B cell (primary cell): ENCODE results near the gene FMN1. TPM values are rescaled to one million over a fixed set of nuclear protein-coding genes. Genes with fewer than 3 reads are reported as not detected.

Experiments
- ATAC-seq: fragments of 200-7000 bp; cut with Tn5 transposase; one replicate; pipeline ENCODE4 v1.10.0; 2021; ENCODE audit warnings: low read depth, mild to moderate bottlenecking, moderate number of reproducible peaks, moderate library complexity
- CTCF ChIA-PET: fragments of 350-600 bp; sonication (Branson Sonifier 250); formaldehyde crosslinking; loops from one replicate; lab custom pipeline; 2021; ENCODE audit warnings: antibody characterized with exemption, inconsistent platforms; lab: Charles Lee
- POLR2A ChIA-PET: fragments of 350-600 bp; sonication (Branson Sonifier 250); formaldehyde crosslinking; loops from one replicate; lab custom pipeline; 2021; ENCODE audit warnings: antibody characterized with exemption; lab: Charles Lee
- DNase-seq: peaks from one replicate; pipeline ENCODE4 v3.0.0; 2013
- H2AFZ ChIP-seq: 2 replicates; pipeline ENCODE4 v1.6.1; 2012; ENCODE audit warnings: mild to moderate bottlenecking, low read depth, low read length; ENCODE audit not compliant: insufficient read depth, poor library complexity, severe bottlenecking
- H3K27ac ChIP-seq, 2 donors: 1 replicate in 1 of 2; 2 replicates in 1 of 2; pipeline ENCODE4 v1.5.1; 2012 to 2013; ENCODE audit warnings: low read length in 2 of 2, mild to moderate bottlenecking in 2 of 2, moderate library complexity in 1 of 2
- H3K27me3 ChIP-seq, 4 experiments: fragments of 200-600 bp in 1 of 4; sonication (generic) in 1 of 4; replicated peaks in 1 of 4; 1 replicate in 2 of 4; 2 replicates in 2 of 4; pipeline versions ENCODE4 v1.6.1 to v1.7.0; 2013 to 2016; ENCODE audit warnings: low read length in 3 of 4, mild to moderate bottlenecking in 2 of 4, mixed read lengths in 1 of 4, moderate library complexity in 1 of 4; ENCODE audit not compliant: insufficient read depth in 4 of 4, control insufficient read depth in 3 of 4; ENCODE audit errors: control extremely low read depth in 1 of 4
- H3K36me3 ChIP-seq, 2 experiments: replicated peaks in 1 of 2; 1 replicate in 1 of 2; 2 replicates in 1 of 2; pipeline versions ENCODE4 v1.6.1 to v1.7.1; 2013; ENCODE audit warnings: low read length in 1 of 2; ENCODE audit not compliant: insufficient read depth in 2 of 2, control insufficient read depth in 1 of 2; ENCODE audit errors: control extremely low read depth in 1 of 2, extremely low read depth in 1 of 2
- H3K4me1 ChIP-seq, 2 donors: fragments of 200-600 bp in 1 of 2; sonication (generic) in 1 of 2; 1 replicate in 1 of 2; 2 replicates in 1 of 2; pipeline versions ENCODE4 v1.5.1 to v1.6.1; 2013 to 2017; ENCODE audit warnings: low read length in 2 of 2; ENCODE audit not compliant: control insufficient read depth in 2 of 2, insufficient read depth in 2 of 2
- H3K4me2 ChIP-seq: replicated peaks from 2 replicates; pipeline ENCODE3; 2012; ENCODE audit warnings: mild to moderate bottlenecking, low read depth, low read length; ENCODE audit not compliant: poor library complexity, severe bottlenecking
- H3K4me3 ChIP-seq, 5 experiments: fragments of 200-600 bp in 1 of 5; sonication (generic) in 1 of 5; 1 replicate in 3 of 5; 2 replicates in 2 of 5; pipeline versions ENCODE4 v1.5.1 to v1.7.0; 2011 to 2016; ENCODE audit warnings: low read length in 4 of 5, mild to moderate bottlenecking in 4 of 5, low read depth in 2 of 5, control low read depth in 1 of 5, moderate library complexity in 1 of 5; ENCODE audit not compliant: insufficient read depth in 1 of 5; ENCODE audit errors: control extremely low read depth in 1 of 5, extremely low read depth in 1 of 5
- H3K79me2 ChIP-seq: fragments of 200-600 bp; sonication (generic); one replicate; pipeline ENCODE4 v1.6.0; 2016; ENCODE audit warnings: low read length; ENCODE audit not compliant: control insufficient read depth, insufficient read depth
- H3K9ac ChIP-seq: fragments of 200-600 bp; sonication (generic); 2 replicates; pipeline ENCODE4 v1.6.1; 2017; ENCODE audit warnings: mild to moderate bottlenecking, low read length, moderate library complexity
- H3K9me3 ChIP-seq, 3 donors: one replicate each; pipeline versions ENCODE4 v1.6.1 to v1.7.1; 2013; ENCODE audit warnings: low read length in 2 of 3; ENCODE audit not compliant: control insufficient read depth in 2 of 3, insufficient read depth in 1 of 3; ENCODE audit errors: control extremely low read depth in 1 of 3
- H4K20me1 ChIP-seq: 2 replicates; pipeline ENCODE4 v1.6.0; 2012; ENCODE audit warnings: mild to moderate bottlenecking, low read length; ENCODE audit not compliant: insufficient read depth, control insufficient read depth, poor library complexity, severe bottlenecking
- H3K27ac Mint-ChIP-seq: one replicate; pipeline ENCODE4 v1.8.0; 2021; ENCODE audit warnings: mixed read lengths
- H3K27me3 Mint-ChIP-seq: one replicate; pipeline ENCODE4 v1.8.0; 2021; ENCODE audit warnings: mixed read lengths
- H3K4me1 Mint-ChIP-seq: one replicate; pipeline ENCODE4 v1.8.0; 2021; ENCODE audit warnings: mixed read lengths
- H3K4me3 Mint-ChIP-seq: one replicate; pipeline ENCODE4 v1.8.0; 2021; ENCODE audit warnings: mixed read lengths
- H3K9me3 Mint-ChIP-seq: one replicate; pipeline ENCODE4 v1.8.0; 2022; ENCODE audit warnings: mixed read lengths; ENCODE audit not compliant: insufficient read depth
- CTCF ChIP-seq: fragments of 200-600 bp; IDR thresholded peaks from one replicate; pipeline ENCODE4 v1.8.0; 2022; ENCODE audit warnings: antibody characterized with exemption, mild to moderate bottlenecking
- EZH2 ChIP-seq: IDR thresholded peaks from 2 replicates; pipeline ENCODE4 v1.6.1; 2012; ENCODE audit warnings: borderline replicate concordance, low read depth, mild to moderate bottlenecking, moderate library complexity, low read length; ENCODE audit not compliant: insufficient read depth, poor library complexity, severe bottlenecking
- WGBS: methylation state at CpG from one replicate; pipeline ENCODE4 v1.1.5; 2013; ENCODE audit warnings: missing lambda C conversion rate; ENCODE audit not compliant: insufficient coverage; 5-methylcytosine and 5-hydroxymethylcytosine counted together
- intact Hi-C: fragments of 100-400 bp; cut with micrococcal nuclease; formaldehyde crosslinking; loops from one replicate; pipeline ENCODE4 v1.10.0; 2022
- polyA plus RNA-seq: library from polyadenylated mRNA; depleted of rRNA; stranded (reverse); fragments of >200 nt; gene quantifications from 2 replicates; pipeline ENCODE4 v1.2.3, GENCODE V29; 2012
- total RNA-seq, 2 donors: library from RNA; stranded (reverse); fragments of 120-200 nt in 1 of 2; gene quantifications; 1 replicate in 1 of 2; 2 replicates in 1 of 2; pipeline versions ENCODE4 v1.2.3 to v1.2.4, GENCODE V29; 2013 to 2022

FMN1 gene
- total and polyA plus RNA-seq, 2 donors (not counting 1 experiment from before 2014, with no cell fraction given) = 0.21 to 0.96 TPM

- no peak overlapping the region for H3K9ac ChIP-seq
- no peak overlapping the region for H3K27ac ChIP-seq
- peaks cover 0 to 3% (median 0%) of the 10 kb centered on the region in 4 experiments for H3K27me3 ChIP-seq
- Mint-ChIP-seq H3K4me1 (peaks cover 2% of the 10 kb centered on the region), H3K27ac (no peak overlapping the region), H3K9me3 (no peaks in the 10 kb centered on the region), H3K27me3 (peaks cover 24% of the 10 kb centered on the region), H3K4me3 (no peak overlapping the region)
- CTCF ChIA-PET = interaction anchor here (0.6 to 9.5 kb wide), 28 partner anchors 9 to 307 kb away, joined by 3 to 133 read pairs (median 4); no protein-coding TSS in a partner anchor
- no peaks in the 10 kb centered on the region for H4K20me1 ChIP-seq
- no peak overlapping the region for H3K4me2 ChIP-seq
- DNase-seq = peak; percentile 52
- H2AFZ ChIP-seq = no peak overlapping the region
- TF ChIP-seq EZH2 (no peak), CTCF (peak; percentile 62)
- H3K36me3 ChIP-seq = no peaks in the 10 kb centered on the region
- peak; percentile 28 for ATAC-seq
- POLR2A ChIA-PET = no interaction called here
- intact Hi-C loops = loop anchor here (1.0 to 5.0 kb wide), 4 partner anchors 34 to 294 kb away; no protein-coding TSS in a partner anchor
- no peaks in the 10 kb centered on the region for H3K79me2 ChIP-seq
- no peak overlapping the region for H3K4me3 ChIP-seq
- WGBS = no CpG with 5 or more reads among the region's 1 CpG
- no peaks in the 10 kb centered on the region for H3K9me3 ChIP-seq
- H3K4me1 ChIP-seq = no peaks in the 10 kb centered on the region
Measured at GRCh38 chr15:32956006-32956405, 238.5 kb downstream of the FMN1 start.

- H3K79me2 ChIP-seq = no peaks in the 10 kb centered on the region
- no peaks in the 10 kb centered on the region for H3K4me1 ChIP-seq
- no peaks in the 10 kb centered on the region for H3K36me3 ChIP-seq
- Mint-ChIP-seq H3K4me3 (no peak overlapping the region), H3K27ac (no peak overlapping the region), H3K9me3 (peaks cover 6% of the 10 kb centered on the region), H3K4me1 (peaks cover 2% of the 10 kb centered on the region), H3K27me3 (peaks cover 17% of the 10 kb centered on the region)
- no peaks in the 10 kb centered on the region for H4K20me1 ChIP-seq
- no peak overlapping the region for H3K9ac ChIP-seq
- no peak overlapping the region for H2AFZ ChIP-seq
- ATAC-seq (no peak), DNase-seq (no peak)
- ChIA-PET CTCF (interaction anchor here (1.0 to 9.5 kb wide), 7 partner anchors 10 to 291 kb away, joined by 3 to 133 read pairs (median 3); no protein-coding TSS in a partner anchor), POLR2A (no interaction called here)
- H3K4me2 ChIP-seq = no peak overlapping the region
- 86% methylated on average over 5 of the region's 7 CpGs for WGBS
- H3K4me3 ChIP-seq = no peak overlapping the region
- peaks cover 0 to 3% (median 0%) of the 10 kb centered on the region in 4 experiments for H3K27me3 ChIP-seq
- TF ChIP-seq EZH2 (no peak), CTCF (no peak)
- no peak overlapping the region for H3K27ac ChIP-seq
- peaks cover 0 to 1% (median 0%) of the 10 kb centered on the region in 3 donors for H3K9me3 ChIP-seq
- intact Hi-C loops = no loop called here
Measured at GRCh38 chr15:32953533-32953910, 241.0 kb downstream of the FMN1 start.
